ENCODE results near the gene CLHC1.

CLHC1 gene

DNA sequence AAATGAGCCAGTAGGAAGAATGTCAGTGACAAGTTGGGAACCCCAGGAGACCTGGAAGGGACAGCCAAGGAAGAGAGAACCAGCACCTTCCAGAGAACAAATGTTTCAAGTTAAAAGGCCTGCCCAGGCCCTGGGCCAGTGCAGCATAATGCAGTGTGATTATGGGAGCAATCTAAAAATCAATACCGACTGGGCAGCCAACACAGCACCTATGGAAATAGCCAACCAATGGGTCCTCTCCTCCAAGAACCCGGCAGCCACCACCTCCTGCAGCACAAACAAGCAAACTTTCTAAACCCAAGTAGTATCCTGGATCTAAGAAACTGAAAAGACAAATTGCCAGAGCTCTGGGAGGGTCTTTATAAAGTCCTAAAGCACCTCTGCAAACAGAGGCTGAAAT is 71.7 kb downstream of the CLHC1 start:
- no peak for DNase-seq (ENCODE audit: low read depth)
- H3K4me3 ChIP-seq (ENCODE audit: control insufficient read depth, low read depth, low read length): no peak overlapping the region
- TF ChIP-seq CTCF (IDR thresholded peaks at IDR 0.05; ENCODE audit: control insufficient read depth, insufficient read depth, low read depth, low read length, missing control alignments): no peak

GRCh38 chr2:55159752-55160151 is 72.3 kb downstream of the CLHC1 start:
- DNase-seq (ENCODE audit: low read depth): no peak
- TF ChIP-seq CTCF (IDR thresholded peaks at IDR 0.05; ENCODE audit: control insufficient read depth, insufficient read depth, low read depth, low read length, missing control alignments): no peak
- no peak overlapping the region for H3K4me3 ChIP-seq (ENCODE audit: control insufficient read depth, low read depth, low read length)

DNA sequence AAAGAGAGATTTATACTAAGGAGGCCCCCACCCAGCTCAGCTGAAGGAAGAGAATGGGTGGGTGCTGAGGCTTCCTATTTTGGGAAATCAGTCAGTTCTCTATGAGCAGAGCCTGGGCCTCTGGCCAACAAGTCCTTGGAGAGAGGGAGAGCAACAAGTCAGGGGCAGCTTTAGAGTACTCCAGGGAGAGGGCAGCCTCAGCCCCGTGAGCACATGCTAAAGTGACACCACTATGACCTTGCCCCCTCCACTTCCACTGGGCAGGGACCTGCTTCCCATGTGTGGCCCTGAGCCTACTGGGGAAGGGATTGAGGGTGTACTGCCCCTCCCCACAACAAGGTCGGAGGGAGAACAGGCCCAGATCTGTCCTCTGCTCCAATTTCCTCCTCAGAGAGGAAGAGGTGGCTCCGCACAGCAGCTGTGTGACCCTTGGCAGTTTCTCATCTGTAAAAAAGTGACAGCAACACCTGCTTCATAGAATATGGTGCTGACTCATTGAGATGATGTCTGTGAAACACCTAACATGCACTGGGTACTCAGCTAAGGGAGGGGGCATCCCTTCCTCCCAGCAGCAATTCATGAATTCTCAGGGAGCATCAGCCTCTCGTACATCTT is 72.9 kb downstream of the CLHC1 start:
- H3K4me3 ChIP-seq (ENCODE audit: control insufficient read depth, low read depth, low read length): no peak overlapping the region
- no peak for DNase-seq (ENCODE audit: low read depth)
- no peak for TF ChIP-seq CTCF (IDR thresholded peaks at IDR 0.05; ENCODE audit: control insufficient read depth, insufficient read depth, low read depth, low read length, missing control alignments)

- H3K4me3 ChIP-seq (ENCODE audit: control insufficient read depth, low read depth, low read length): no peak overlapping the region
- no peak for DNase-seq (ENCODE audit: low read depth)
- TF ChIP-seq CTCF (IDR thresholded peaks at IDR 0.05; ENCODE audit: control insufficient read depth, insufficient read depth, low read depth, low read length, missing control alignments): no peak
Measured at GRCh38 chr2:55158111-55158814, 73.8 kb downstream of the CLHC1 start.

- no peak for DNase-seq (ENCODE audit: low read depth)
- H3K4me3 ChIP-seq (ENCODE audit: control insufficient read depth, low read depth, low read length): no peak overlapping the region
- TF ChIP-seq CTCF (IDR thresholded peaks at IDR 0.05; ENCODE audit: control insufficient read depth, insufficient read depth, low read depth, low read length, missing control alignments): peak; percentile 14
Measured at GRCh38 chr2:55157474-55157884, 74.6 kb downstream of the CLHC1 start.

GRCh38 chr2:55156984-55157383 is 75.1 kb downstream of the CLHC1 start:
- no peak overlapping the region for H3K4me3 ChIP-seq (ENCODE audit: control insufficient read depth, low read depth, low read length)
- no peak for TF ChIP-seq CTCF (IDR thresholded peaks at IDR 0.05; ENCODE audit: control insufficient read depth, insufficient read depth, low read depth, low read length, missing control alignments)
- DNase-seq (ENCODE audit: low read depth): no peak

All from AG09309 (cell line).